Muscle of back (tissue), 11 donors: ENCODE measurements around the gene TBX6. TPM values are rescaled to one million over a fixed set of nuclear protein-coding genes. Genes with fewer than 3 reads are reported as not detected.

Experiments used
- DNase-seq, 3 donors: peaks; one replicate each; pipeline versions ENCODE4 v3.0.0 to v3.0.0-alpha.2; 2013
- polyA plus RNA-seq, 10 donors: library from polyadenylated mRNA; unstranded; fragments of 120-200 nt; gene quantifications; one replicate each; pipeline ENCODE4 v1.2.1, GENCODE V29; 2013; ENCODE audit not compliant: insufficient read length in 10 of 10

The TBX6 gene
- polyA plus RNA-seq, 10 donors = 0.32 to 0.82 (median 0.56) TPM

DNA sequence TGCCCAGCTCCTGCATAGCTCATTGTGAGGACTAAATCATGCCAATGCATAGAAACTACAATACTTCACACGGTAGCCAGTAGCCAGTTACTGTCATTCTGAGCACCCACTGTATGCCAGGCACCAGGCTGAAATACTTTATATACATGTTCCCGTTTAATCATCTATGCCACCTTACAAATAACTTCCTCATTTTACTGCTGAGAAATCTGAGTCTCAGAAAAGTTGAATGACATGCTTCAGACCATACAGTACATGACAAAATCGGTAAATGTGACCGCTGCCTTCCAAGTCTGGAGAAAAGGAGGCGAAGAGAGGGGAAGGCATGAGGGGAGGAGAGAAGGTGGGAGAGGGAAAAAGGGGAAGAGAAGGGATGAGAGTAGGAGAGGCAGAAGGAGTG, 51.5 kb downstream of the TBX6 start:
- no peak for DNase-seq

Other genes with a start within 250 kb of the TBX6 start
- 10 to 100 TPM; 31.4 to 50.1 (median 38.6) TPM for gene CDIPT, start 228.7 kb downstream of the TBX6 start, polyA plus RNA-seq
- 1 to 10 TPM in 9 of 10 donors, under 1 TPM in 1; 0.87 to 4.2 (median 1.8) TPM for gene SEZ6L2, start 192.4 kb downstream of the TBX6 start, polyA plus RNA-seq
- under 1 TPM; 0.19 to 0.79 (median 0.46) TPM for gene ASPHD1, start 191.4 kb downstream of the TBX6 start, polyA plus RNA-seq
- gene KCTD13, start 165.7 kb downstream of the TBX6 start, polyA plus RNA-seq = 10 to 100 TPM in 5 of 10 donors, 1 to 10 TPM in 5; 7.8 to 14.5 (median 9.9) TPM
- gene TMEM219, start 129.8 kb downstream of the TBX6 start, polyA plus RNA-seq = 10 to 100 TPM; 54.7 to 68.3 (median 61.6) TPM
- gene TAOK2, start 118.1 kb downstream of the TBX6 start, polyA plus RNA-seq = 10 to 100 TPM; 25.1 to 39.2 (median 32.9) TPM
- gene HIRIP3, start 96.3 kb downstream of the TBX6 start, polyA plus RNA-seq = 10 to 100 TPM in 9 of 10 donors, 1 to 10 TPM in 1; 9.5 to 19.3 (median 12.7) TPM
- gene INO80E, start 95.7 kb downstream of the TBX6 start, polyA plus RNA-seq = 10 to 100 TPM; 26.6 to 41.4 (median 30.4) TPM
- gene DOC2A, start 80.9 kb downstream of the TBX6 start, polyA plus RNA-seq = 1 to 10 TPM in 4 of 10 donors, under 1 TPM in 6; 0.48 to 1.8 (median 0.92) TPM
- not detected for gene C16orf92, start 68.7 kb downstream of the TBX6 start, polyA plus RNA-seq
- gene TLCD3B, start 60.7 kb downstream of the TBX6 start, polyA plus RNA-seq = 1 to 10 TPM in 3 of 10 donors, under 1 TPM in 7; 0.44 to 1.9 (median 0.95) TPM
- gene ALDOA, start 26.2 kb downstream of the TBX6 start, polyA plus RNA-seq = 1,000 to 10,000 TPM; 1,170 to 2,766 (median 2,118) TPM
- gene PPP4C, start 15.9 kb downstream of the TBX6 start, polyA plus RNA-seq = 10 to 100 TPM; 44.3 to 78.8 (median 57.1) TPM
- gene YPEL3, start 4.3 kb upstream of the TBX6 start, polyA plus RNA-seq = 10 to 100 TPM; 22.6 to 34.3 (median 27.0) TPM
- gene GDPD3, start 21.6 kb upstream of the TBX6 start, polyA plus RNA-seq = 1 to 10 TPM; 3.9 to 9.5 (median 5.3) TPM
- 10 to 100 TPM; 35.8 to 50.2 (median 44.2) TPM for gene MAPK3, start 31.3 kb upstream of the TBX6 start, polyA plus RNA-seq
- gene CORO1A, start 91.7 kb upstream of the TBX6 start, polyA plus RNA-seq = 10 to 100 TPM; 10.2 to 65.9 (median 16.0) TPM
- 10 to 100 TPM; 14.1 to 35.4 (median 23.4) TPM for gene BOLA2B, start 101.7 kb upstream of the TBX6 start, polyA plus RNA-seq
- 10 to 100 TPM; 10.4 to 24.7 (median 15.7) TPM for gene SLX1A, start 102.0 kb upstream of the TBX6 start, polyA plus RNA-seq
- gene SULT1A3, start 107.3 kb upstream of the TBX6 start, polyA plus RNA-seq = 1 to 10 TPM; 1.5 to 6.4 (median 2.9) TPM
- 10 to 100 TPM in 4 of 10 donors, 1 to 10 TPM in 6; 1.9 to 29.3 (median 4.3) TPM for gene NPIPB13, start 156.6 kb upstream of the TBX6 start, polyA plus RNA-seq